K562 (cell line): Measurements from ENCODE around the gene LENG8. TPM values are rescaled to one million over a fixed set of nuclear protein-coding genes. Genes with fewer than 3 reads are reported as not detected.
A peak's percentile ranks its signal among the peaks of the same experiment; 100 is the strongest.

ENCODE experiments used
- CC2D1A ChIP-seq: fragments of 450-650 bp; IDR thresholded peaks from 2 replicates; pipeline ENCODE4 v1.6.1; 2017; ENCODE audit warnings: mild to moderate bottlenecking
- CSDE1 ChIP-seq, 2 experiments: fragments of 450-650 bp; IDR thresholded peaks; 2 replicates each; pipeline ENCODE4 v1.6.1; 2016; ENCODE audit warnings: mild to moderate bottlenecking in 1 of 2
- ETV1 ChIP-seq: fragments of 450-650 bp; conservative IDR thresholded peaks from 2 replicates; pipeline ENCODE4 v1.6.1; 2016; ENCODE audit warnings: missing genetic modification characterization, control low read depth, low read depth, missing compliant biosample characterization
- FOXK2 ChIP-seq, 2 experiments: fragments of 450-650 bp; IDR thresholded peaks in 1 of 2; conservative IDR thresholded peaks in 1 of 2; 2 replicates each; pipeline ENCODE4 v1.6.1; 2016; ENCODE audit warnings: low read depth in 2 of 2, mild to moderate bottlenecking in 1 of 2
- FOXP1 ChIP-seq: sonication (generic); formaldehyde crosslinking; IDR thresholded peaks from 2 replicates; pipeline ENCODE4 v1.8.0; 2022; ENCODE audit warnings: mild to moderate bottlenecking, missing genetic modification reagents
- FUS ChIP-seq: fragments of 200-400 bp; formaldehyde crosslinking; optimal IDR thresholded peaks from 2 replicates; pipeline ENCODE3; 2017; ENCODE audit warnings: low read depth, low read length
- KHSRP ChIP-seq: fragments of 450-650 bp; IDR thresholded peaks from 2 replicates; pipeline ENCODE4 v1.6.1; 2017
- NEUROD1 ChIP-seq: fragments of 150-350 bp; IDR thresholded peaks from 2 replicates; pipeline ENCODE4 v1.6.1; 2014; ENCODE audit warnings: borderline replicate concordance, low read length, low read depth; ENCODE audit not compliant: partially characterized antibody
- NR2C2 ChIP-seq, 2 experiments: fragments of 200-800 bp in 1 of 2; sonication (Bioruptor generic) in 1 of 2; sonication (generic) in 1 of 2; formaldehyde crosslinking in 1 of 2; IDR thresholded peaks; 2 replicates each; pipeline versions ENCODE4 v1.6.1 to v1.8.0; 2016 to 2022; ENCODE audit warnings: mild to moderate bottlenecking in 1 of 2, missing compliant biosample characterization in 1 of 2, missing genetic modification characterization in 1 of 2, missing genetic modification reagents in 1 of 2
- RNF219 ChIP-seq: fragments of 250-450 bp; sonication (Bioruptor Pico); IDR thresholded peaks from 2 replicates; pipeline ENCODE4 v1.5.0; 2022; ENCODE audit warnings: mild to moderate bottlenecking
- SMARCA5 ChIP-seq: fragments of 450-650 bp; IDR thresholded peaks from 2 replicates; pipeline ENCODE4 v1.6.1; 2016
- SMARCE1 ChIP-seq: fragments of 450-650 bp; IDR thresholded peaks from 2 replicates; pipeline ENCODE4 v1.7.1; 2016; ENCODE audit warnings: mild to moderate bottlenecking
- SP2 ChIP-seq: IDR thresholded peaks from 2 replicates; pipeline ENCODE4 v1.6.1; 2011; ENCODE audit warnings: mild to moderate bottlenecking, low read depth, low read length, moderate library complexity; ENCODE audit not compliant: poor library complexity, severe bottlenecking; ENCODE audit errors: extremely low read depth
- TAF1 ChIP-seq: IDR thresholded peaks from 2 replicates; pipeline ENCODE4 v1.6.1; 2011; ENCODE audit warnings: mild to moderate bottlenecking, low read length, moderate library complexity; ENCODE audit not compliant: insufficient read depth, control insufficient read depth, severe bottlenecking; ENCODE audit errors: extremely low read depth
- U2AF1 ChIP-seq: fragments of 200-400 bp; formaldehyde crosslinking; optimal IDR thresholded peaks from 2 replicates; pipeline ENCODE3; 2017; ENCODE audit warnings: mild to moderate bottlenecking, low read depth, low read length, moderate library complexity
- ZNF124 ChIP-seq: sonication (generic); formaldehyde crosslinking; IDR thresholded peaks from 2 replicates; pipeline ENCODE4 v1.8.1; 2022; ENCODE audit warnings: missing genetic modification reagents
- ZNF140 ChIP-seq: fragments of 250-450 bp; sonication (Bioruptor Pico); IDR thresholded peaks from 2 replicates; pipeline ENCODE4 v1.8.0; 2021; ENCODE audit warnings: moderate library complexity, mild to moderate bottlenecking, inconsistent platforms
- ZNF431 ChIP-seq: sonication (generic); formaldehyde crosslinking; IDR thresholded peaks from 2 replicates; pipeline ENCODE4 v1.8.0; 2022; ENCODE audit warnings: mild to moderate bottlenecking, missing genetic modification reagents
- ZNF57 ChIP-seq: fragments of 450-650 bp; formaldehyde crosslinking; IDR thresholded peaks from 2 replicates; pipeline ENCODE4 v1.4.0; 2020; ENCODE audit warnings: mild to moderate bottlenecking, moderate library complexity
- ZNF589 ChIP-seq: fragments of 200-800 bp; sonication (Bioruptor generic); IDR thresholded peaks from 2 replicates; pipeline ENCODE4 v1.6.1; 2016; ENCODE audit warnings: low read depth, missing genetic modification characterization, missing compliant biosample characterization
- ZSCAN32 ChIP-seq: fragments of 450-650 bp; formaldehyde crosslinking; IDR thresholded peaks from 2 replicates; pipeline ENCODE4 v1.4.0; 2020; ENCODE audit warnings: mild to moderate bottlenecking, moderate library complexity
- polyA plus RNA-seq, 8 experiments: library from polyadenylated mRNA; depleted of rRNA in 4 of 8; stranded (reverse) in 5 of 8; unstranded in 3 of 8; fragments of >200 nt; fragmentation: Nextera tagmentation in 2 of 8; fragmentation: Illumina TruSeq in 1 of 8; extraction: Ambion mirVana in 2 of 8; extraction: Trizol in 1 of 8; gene quantifications; 2 replicates each; pipeline versions ENCODE4 v1.2.1 to v1.2.3, GENCODE V29; 2011 to 2014; ENCODE audit warnings: inconsistent platforms in 1 of 8, missing spikeins in 1 of 8
- total RNA-seq, 7 experiments: library from RNA; depleted of rRNA in 6 of 7; stranded (reverse); fragments of >200 nt in 6 of 7; fragmentation: Illumina TruSeq in 2 of 7; extraction: Trizol in 2 of 7; gene quantifications; 2 replicates each; pipeline versions ENCODE4 v1.2.1 to v1.2.3, GENCODE V29; 2011 to 2021; ENCODE audit warnings: low replicate concordance in 1 of 7
- TF ChIP-seq, protein P1 (sequence below): fragments of 250-450 bp; sonication (Bioruptor Pico); IDR thresholded peaks from 2 replicates; pipeline ENCODE4 v1.9.0; 2021; ENCODE audit warnings: mild to moderate bottlenecking, inconsistent platforms
- TF ChIP-seq, protein P2 (sequence below), 2 experiments: fragments of 450-650 bp; conservative IDR thresholded peaks; 2 replicates each; pipeline ENCODE4 v1.6.1; 2017; ENCODE audit warnings: mild to moderate bottlenecking in 2 of 2, moderate library complexity in 2 of 2

Gene LENG8
- total and polyA plus RNA-seq, 9 of the 15 experiments (the other 6 are each of a cell fraction or from before 2014, with no cell fraction given): 0.74 to 146 (median 28.1) TPM

DNA sequence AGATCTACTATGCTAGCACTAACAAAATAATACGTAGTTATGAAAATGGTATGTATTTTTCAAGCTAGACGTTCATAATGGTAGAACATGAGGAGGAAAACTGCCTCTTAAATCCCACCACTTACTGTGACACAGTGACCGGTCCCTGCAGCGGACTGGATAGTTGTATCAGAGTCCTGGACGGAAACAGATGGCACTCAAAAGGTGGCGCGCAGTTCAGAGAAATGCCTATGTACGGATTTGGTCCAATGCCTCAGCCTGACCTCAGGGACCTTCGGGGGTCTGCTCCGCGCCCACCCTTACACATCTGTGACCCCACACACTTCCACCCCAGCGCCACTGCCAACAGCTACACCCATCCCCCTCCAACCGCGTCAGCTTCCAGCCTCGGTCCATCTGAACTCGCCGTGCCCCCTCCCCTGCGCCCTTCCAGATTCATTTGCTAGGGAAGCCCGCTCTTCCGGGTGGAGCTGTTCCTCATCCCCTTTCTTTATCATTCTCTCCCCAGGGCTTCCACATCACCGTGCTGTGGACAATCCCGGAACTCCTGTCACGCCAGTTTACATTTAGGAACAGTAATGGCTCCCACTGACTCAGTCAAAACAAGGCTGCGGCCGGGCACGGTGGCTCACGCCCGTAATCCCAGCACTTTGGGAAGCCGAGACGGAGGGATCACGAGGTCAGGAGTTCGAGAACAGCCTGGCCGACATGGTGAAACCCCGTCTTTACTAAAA, 792 bp upstream of the LENG8 start (continued):
- TF ChIP-seq, protein P1, sequence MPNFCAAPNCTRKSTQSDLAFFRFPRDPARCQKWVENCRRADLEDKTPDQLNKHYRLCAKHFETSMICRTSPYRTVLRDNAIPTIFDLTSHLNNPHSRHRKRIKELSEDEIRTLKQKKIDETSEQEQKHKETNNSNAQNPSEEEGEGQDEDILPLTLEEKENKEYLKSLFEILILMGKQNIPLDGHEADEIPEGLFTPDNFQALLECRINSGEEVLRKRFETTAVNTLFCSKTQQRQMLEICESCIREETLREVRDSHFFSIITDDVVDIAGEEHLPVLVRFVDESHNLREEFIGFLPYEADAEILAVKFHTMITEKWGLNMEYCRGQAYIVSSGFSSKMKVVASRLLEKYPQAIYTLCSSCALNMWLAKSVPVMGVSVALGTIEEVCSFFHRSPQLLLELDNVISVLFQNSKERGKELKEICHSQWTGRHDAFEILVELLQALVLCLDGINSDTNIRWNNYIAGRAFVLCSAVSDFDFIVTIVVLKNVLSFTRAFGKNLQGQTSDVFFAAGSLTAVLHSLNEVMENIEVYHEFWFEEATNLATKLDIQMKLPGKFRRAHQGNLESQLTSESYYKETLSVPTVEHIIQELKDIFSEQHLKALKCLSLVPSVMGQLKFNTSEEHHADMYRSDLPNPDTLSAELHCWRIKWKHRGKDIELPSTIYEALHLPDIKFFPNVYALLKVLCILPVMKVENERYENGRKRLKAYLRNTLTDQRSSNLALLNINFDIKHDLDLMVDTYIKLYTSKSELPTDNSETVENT (CRISPR knock-in tag): peak; percentile 55; the same call in 1 of the 2 replicates
- TF ChIP-seq ZNF140 (CRISPR knock-in tag) (no peak), ETV1 (tag) (no peak), CC2D1A (no peak), ZSCAN32 (no peak), FUS (no peak), KHSRP (no peak), CSDE1 (IDR thresholded peaks at IDR 0.05) (peak in 1 of 2 experiments; percentile 52; a peak in 1 of 4 replicates), NEUROD1 (no peak), TAF1 (peak; percentile 36), SMARCA5 (0 out of 2 replicates have a peak, but pooled peaks have one; percentile 48), ZNF431 (0 out of 2 replicates have a peak, but pooled peaks have one; percentile 61), SMARCE1 (0 out of 2 replicates have a peak, but pooled peaks have one; percentile 58), RNF219 (CRISPR knock-in tag) (no peak), ZNF124 (no peak), NR2C2 (CRISPR knock-in tag; IDR thresholded peaks at IDR 0.05) (no peak), NR2C2 (tag; IDR thresholded peaks at IDR 0.05) (peak; percentile 64; the same call in 1 of the 2 replicates), ZNF57 (no peak), SP2 (no peak), ZNF589 (CRISPR knock-in tag) (no peak), FOXK2 (conservative IDR thresholded peaks at IDR 0.05 in 1 of 2, IDR thresholded peaks at IDR 0.05 in 1 of 2; ENCODE audit: low read depth in 2 of 2) (0 out of 4 replicates have a peak, but pooled peaks of 1 of the 2 experiments have one; percentile 33), FOXP1 (CRISPR knock-in tag) (no peak), U2AF1 (no peak)
- TF ChIP-seq, protein P2, sequence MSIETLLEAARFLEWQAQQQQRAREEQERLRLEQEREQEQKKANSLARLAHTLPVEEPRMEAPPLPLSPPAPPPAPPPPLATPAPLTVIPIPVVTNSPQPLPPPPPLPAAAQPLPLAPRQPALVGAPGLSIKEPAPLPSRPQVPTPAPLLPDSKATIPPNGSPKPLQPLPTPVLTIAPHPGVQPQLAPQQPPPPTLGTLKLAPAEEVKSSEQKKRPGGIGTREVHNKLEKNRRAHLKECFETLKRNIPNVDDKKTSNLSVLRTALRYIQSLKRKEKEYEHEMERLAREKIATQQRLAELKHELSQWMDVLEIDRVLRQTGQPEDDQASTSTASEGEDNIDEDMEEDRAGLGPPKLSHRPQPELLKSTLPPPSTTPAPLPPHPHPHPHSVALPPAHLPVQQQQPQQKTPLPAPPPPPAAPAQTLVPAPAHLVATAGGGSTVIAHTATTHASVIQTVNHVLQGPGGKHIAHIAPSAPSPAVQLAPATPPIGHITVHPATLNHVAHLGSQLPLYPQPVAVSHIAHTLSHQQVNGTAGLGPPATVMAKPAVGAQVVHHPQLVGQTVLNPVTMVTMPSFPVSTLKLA (conservative IDR thresholded peaks at IDR 0.05): no peak
